NCI-H1930 (cell line): ENCODE measurements around the gene TMEM127.
"Not testable (repeated sequence)": the region's sequence is repeated elsewhere in the genome, so short reads cannot be mapped to it uniquely, and the experiment has no call there.

ENCODE experiments used
- DNase-seq, 2 experiments: peaks; one replicate each; lab custom pipeline; 2025; lab: John Stamatoyannopoulos, UW

Gene TMEM127

GRCh38 chr2:96265840-96266679 is at the start of gene TMEM127, which contains the start of gene CIAO1:
TSS of gene TMEM127 (minus strand) at chr2:96265997. CDS start at chr2:96265381, 616 bp downstream.
TSS of gene CIAO1 (plus strand) at chr2:96266225. CDS start at chr2:96266351, 126 bp downstream.
- peak; percentile 96 for DNase-seq

- no peak for DNase-seq
Measured at GRCh38 chr2:96315005-96315399, 49.2 kb upstream of the TMEM127 start.

- DNase-seq = no peak
Measured at GRCh38 chr2:96308248-96308647, 42.5 kb upstream of the TMEM127 start.

GRCh38 chr2:96306370-96306769 is 40.6 kb upstream of the TMEM127 start:
- no peak for DNase-seq

- no peak for DNase-seq
Measured at GRCh38 chr2:96305979-96306308, 40.1 kb upstream of the TMEM127 start.

- peak; percentile 84 to 85 for DNase-seq
Measured at GRCh38 chr2:96305091-96305978, 39.5 kb upstream of the TMEM127 start, which contains the start of gene SNRNP200. TSS of gene SNRNP200 (minus strand) at chr2:96305546. CDS start at chr2:96305437, 109 bp downstream.

- DNase-seq = no peak
Measured at GRCh38 chr2:96304606-96305005, 38.8 kb upstream of the TMEM127 start.

GRCh38 chr2:96301865-96302264 is 36.1 kb upstream of the TMEM127 start:
- no peak for DNase-seq

- no peak for DNase-seq
Measured at GRCh38 chr2:96296925-96297324, 31.1 kb upstream of the TMEM127 start.

GRCh38 chr2:96294271-96294670 is 28.5 kb upstream of the TMEM127 start:
- not testable (repeated sequence) for DNase-seq

- no peak for DNase-seq
Measured at GRCh38 chr2:96291751-96292150, 26.0 kb upstream of the TMEM127 start.

- DNase-seq = no peak
Measured at GRCh38 chr2:96287273-96287856, 21.6 kb upstream of the TMEM127 start.

- no peak for DNase-seq
Measured at GRCh38 chr2:96276787-96277499, 11.1 kb upstream of the TMEM127 start.

- DNase-seq = no peak
Measured at GRCh38 chr2:96274355-96275056, 8.7 kb upstream of the TMEM127 start.

- DNase-seq = no peak
Measured at GRCh38 chr2:96273763-96274162, 8.0 kb upstream of the TMEM127 start.

- no peak for DNase-seq
Measured at GRCh38 chr2:96271995-96272394, 6.2 kb upstream of the TMEM127 start.

GRCh38 chr2:96267159-96267971 is 1.6 kb upstream of the TMEM127 start:
- DNase-seq = peak in 1 of 2 experiments; percentile 12

GRCh38 chr2:96265349-96265839 is 403 bp downstream of the TMEM127 start:
- no peak for DNase-seq

- DNase-seq = peak in 1 of 2 experiments; percentile 22
Measured at GRCh38 chr2:96264656-96265348, 995 bp downstream of the TMEM127 start.
